NCI-H146 treated with DMSO at 0.1 percent for 48 hours (cell line): ENCODE results near the gene SIX3.

Experiments
- DNase-seq: peaks from one replicate; lab custom pipeline; 2025; ENCODE audit not compliant: unreplicated experiment; lab: John Stamatoyannopoulos, UW

SIX3 gene

DNA sequence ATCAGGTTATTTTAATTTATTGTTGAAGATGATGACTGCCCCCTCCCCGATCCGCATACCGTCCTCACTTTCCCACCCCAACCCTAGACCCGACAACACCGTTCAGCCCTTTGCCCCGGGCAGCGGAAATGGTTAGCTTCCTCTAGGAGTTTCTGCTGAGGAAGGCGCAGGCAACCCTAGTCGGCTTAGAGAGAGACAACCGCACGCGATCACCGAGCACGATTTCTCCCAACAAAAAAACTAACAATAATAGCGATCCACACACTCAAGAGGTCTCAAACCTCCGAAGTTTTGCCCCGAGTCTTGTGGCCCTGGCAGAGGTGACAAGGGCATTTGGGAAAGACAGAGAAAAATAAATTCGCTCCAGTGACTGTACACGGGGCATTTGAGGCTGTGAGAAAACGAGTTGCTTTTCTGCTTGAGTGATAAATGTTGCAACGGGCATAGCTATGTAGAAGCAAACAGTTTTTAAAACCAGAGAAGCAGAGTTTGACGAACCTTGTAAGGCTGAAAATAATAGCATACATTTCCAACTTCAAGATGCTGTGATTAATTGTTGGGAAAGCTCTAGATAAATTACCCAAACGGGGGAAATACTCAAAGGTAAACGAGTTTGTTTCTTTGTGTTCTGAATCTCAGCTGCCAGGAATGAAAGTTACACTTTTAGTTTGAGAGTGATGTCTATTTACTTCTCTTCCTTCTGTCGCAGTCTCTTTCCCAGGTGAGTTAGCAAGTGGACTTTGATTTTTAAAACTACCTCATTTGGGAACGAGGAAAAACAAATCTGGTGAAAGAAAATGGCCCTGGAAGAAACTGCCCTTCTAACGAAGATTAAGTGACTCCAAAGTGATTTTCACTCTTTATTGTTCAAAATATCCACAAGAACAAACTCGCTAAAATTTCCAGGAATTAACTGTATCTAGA is 11.0 kb upstream of the SIX3 start:
- no peak for DNase-seq

- DNase-seq, result no peak
Observed at GRCh38 chr2:44931198-44931780, 10.2 kb upstream of the SIX3 start.

- no peak for DNase-seq
Observed at GRCh38 chr2:44932079-44932478, 9.4 kb upstream of the SIX3 start.

DNA sequence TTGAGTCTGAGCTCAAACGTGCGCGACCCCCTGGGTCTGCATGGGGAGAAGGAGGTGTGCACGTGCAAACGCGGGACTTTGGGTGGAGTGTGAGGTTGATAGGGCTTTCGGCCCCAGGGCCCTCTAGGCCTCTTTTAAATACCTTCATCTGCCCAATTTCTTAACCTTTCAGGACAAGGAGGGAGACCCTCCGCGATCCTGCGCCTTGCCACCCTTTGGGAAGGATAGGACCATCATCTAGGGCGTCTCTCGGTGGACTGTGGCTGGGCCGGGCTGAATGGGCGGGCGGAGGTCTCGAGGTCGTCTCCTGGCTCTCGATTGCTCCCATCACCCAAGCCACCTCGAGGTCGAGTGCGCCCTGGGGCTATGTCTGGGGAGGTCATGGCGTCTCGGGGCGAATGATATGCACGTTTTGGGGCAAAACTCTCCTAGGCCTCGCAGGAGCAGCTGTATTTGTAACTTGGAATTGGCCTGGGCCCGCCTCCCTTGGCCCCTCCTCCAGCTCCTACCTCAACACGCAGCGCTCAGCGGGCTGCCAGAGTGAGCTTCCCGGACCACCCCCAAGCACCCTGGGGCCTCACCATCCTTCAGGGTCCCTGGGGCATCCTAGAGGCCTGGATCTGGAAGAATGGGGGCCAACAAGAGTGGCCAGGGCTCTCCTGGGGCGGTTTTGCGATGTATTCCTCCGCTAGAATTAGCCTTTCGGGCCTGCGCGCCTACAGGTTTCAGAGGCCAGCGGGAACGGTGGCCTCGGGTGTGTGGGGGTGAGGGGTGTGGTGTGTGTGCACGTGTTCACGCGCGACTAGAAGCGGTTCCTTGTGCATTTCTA is 8.7 kb upstream of the SIX3 start:
- DNase-seq, result no peak

DNA sequence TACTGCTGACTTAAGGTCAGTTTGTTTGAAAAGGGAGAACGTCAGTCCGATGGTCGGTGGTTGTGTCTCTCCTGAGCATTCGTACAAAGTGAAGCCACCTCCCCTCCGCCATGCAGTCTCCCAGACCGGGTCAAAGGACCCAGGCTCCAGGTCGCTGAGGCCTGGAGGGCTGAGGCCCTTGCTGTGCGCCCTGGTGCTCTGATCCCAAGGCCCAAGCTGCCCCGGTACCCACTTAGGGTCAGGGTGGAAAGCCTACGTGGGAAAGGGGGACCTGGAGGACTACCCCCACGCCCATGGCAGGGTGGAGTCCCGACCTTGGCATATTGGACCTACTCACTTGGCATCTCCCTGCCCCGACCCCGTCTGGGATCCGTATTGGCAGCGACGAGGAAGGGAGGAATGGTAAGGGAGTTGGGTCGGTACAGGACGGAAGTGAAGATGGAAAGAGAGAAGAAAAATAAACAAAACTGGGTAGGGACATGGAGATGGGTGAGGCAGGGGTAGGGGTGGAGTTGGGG is 8.0 kb upstream of the SIX3 start:
- no peak for DNase-seq

- DNase-seq, result peak; percentile 50
Observed at GRCh38 chr2:44934038-44934982, 7.2 kb upstream of the SIX3 start.

DNA sequence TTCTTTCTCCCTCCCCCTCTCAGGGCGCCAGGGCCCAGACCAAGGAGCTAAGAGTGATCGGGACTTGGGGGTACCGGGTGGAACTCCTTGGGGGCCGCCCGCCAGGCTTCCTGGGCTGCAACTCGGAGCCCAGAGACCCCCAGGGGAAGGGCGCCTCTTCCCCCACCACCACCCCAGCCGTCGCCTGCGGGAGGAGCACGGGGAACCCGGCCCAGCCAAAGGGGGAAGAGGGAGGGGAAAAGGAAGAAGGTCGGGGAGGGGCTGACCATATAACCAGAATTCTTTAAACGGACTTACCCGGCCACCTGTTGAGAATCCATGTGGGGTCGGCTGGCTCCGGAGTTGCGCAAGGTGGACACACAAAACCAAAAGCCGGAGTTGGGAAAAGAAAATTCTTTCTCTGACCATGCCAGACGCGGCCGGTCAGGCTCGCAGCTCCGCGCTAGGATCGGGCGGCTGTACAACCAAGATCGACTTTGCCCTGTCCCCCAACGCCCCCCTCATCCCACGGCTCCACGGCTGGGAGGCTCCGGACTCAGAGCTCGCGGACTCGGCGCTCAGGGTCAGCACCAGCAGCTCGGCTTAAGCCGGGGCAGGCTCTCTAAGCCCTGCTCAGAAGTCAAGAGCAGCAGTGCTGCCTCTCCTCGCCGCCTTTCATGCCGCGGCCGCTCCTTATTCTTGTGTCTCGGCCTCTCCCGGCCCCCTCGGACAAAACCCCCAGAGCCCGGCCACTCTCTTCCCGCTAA is 6.3 kb upstream of the SIX3 start:
- peak; percentile 28 for DNase-seq

DNA sequence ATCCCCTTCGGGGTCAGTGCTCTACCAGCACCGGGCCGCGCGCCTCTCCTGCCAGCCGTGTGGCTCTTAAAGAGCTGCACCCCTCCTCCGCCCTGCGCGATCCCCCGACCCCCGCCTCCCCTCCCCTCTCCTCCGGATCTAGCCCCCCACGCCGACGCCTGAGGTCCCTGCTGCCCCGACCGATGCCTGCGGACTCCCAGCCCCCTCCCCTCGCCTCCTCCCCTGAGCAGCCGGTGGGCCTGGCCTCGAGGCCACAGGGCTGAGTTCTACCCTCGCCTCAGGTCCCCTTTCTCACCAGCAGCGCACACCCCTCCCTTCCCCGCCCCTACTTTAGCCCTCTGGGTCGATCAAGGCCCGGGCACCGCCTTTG is 5.8 kb upstream of the SIX3 start:
- no peak for DNase-seq

- no peak for DNase-seq
Observed at GRCh38 chr2:44936275-44936674, 5.2 kb upstream of the SIX3 start.

GRCh38 chr2:44936715-44937687 is 4.5 kb upstream of the SIX3 start:
- DNase-seq, result peak; percentile 10

GRCh38 chr2:44937688-44938240 is 3.7 kb upstream of the SIX3 start:
- peak; percentile 51 for DNase-seq

- DNase-seq, result peak; percentile 42
Observed at GRCh38 chr2:44938287-44939105, 3.0 kb upstream of the SIX3 start.

GRCh38 chr2:44939106-44940048 is 2.1 kb upstream of the SIX3 start:
- DNase-seq, result no peak

DNA sequence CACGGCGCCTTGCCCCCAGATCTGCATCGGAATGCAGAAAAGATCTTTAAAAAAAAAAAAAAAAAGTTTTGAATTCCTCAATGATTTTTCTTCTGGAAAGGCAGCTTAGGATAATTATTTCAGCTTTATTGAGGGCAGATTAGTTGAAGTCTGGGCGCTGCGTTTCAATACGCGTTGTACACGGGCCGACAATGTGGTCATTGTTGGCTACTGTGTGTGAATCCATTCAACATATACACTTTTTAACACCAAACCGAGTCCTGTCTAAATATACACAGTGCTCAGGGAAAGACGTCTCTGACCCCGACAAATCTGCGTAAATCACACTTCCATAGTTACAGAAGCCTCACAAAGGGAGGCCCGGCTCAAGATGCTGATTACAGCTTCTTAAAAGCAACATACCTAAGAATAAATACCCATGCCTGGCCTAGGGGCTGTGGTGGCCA is 1.4 kb upstream of the SIX3 start:
- DNase-seq, result no peak

DNA sequence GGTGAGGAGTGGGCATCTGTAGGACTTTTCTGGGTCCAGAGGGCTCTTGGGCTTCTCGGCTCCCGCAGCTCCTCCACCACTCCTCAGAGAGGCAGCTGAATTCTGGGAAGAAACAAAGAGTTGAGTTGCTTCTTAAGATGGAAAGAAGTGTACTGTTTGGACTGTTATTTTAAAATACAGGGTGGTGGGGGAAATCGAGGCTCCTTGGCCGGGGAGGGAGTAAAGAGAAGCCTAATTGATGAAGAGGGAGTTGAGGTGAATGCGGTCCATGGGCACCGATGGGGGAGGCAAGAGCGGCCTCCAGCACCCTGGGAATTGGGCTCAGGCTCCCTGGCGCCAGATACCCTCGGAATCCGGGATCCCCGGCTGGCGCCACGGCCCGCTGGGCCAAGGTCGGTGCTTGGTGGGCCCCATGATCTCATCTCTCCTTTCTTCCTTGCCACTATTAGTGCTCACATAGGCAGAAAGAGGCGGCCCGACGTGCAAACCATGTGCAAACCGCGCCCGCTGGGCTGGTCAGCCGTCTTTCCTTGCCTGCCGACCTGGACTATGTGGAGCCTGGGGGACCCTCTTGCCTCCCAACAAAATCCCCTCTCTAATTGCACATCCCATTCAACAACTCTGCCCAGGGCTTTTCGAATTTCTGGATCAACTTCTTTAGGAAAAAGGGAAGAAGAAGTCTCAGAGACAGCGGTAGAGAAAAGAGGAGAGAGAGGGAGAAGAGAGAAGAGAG is 604 bp upstream of the SIX3 start:
- DNase-seq, result no peak
